WERI-Rb-1 (cell line): Measurements from ENCODE around the gene SCFD2.
"Not testable (repeated sequence)": the region's sequence is repeated elsewhere in the genome, so short reads cannot be mapped to it uniquely, and the experiment has no call there.

Experiments
- DNase-seq: peaks from one replicate; pipeline ENCODE4 v3.0.0-alpha.2; 2020
- H3K27ac ChIP-seq: fragments of 250-450 bp; sonication (Bioruptor Pico); 2 replicates; pipeline ENCODE4 v1.5.1; 2020; ENCODE audit warnings: mild to moderate bottlenecking, moderate library complexity
- H3K27me3 ChIP-seq: fragments of 250-450 bp; sonication (Bioruptor Pico); 2 replicates; pipeline ENCODE4 v1.5.1; 2021; ENCODE audit warnings: mild to moderate bottlenecking, low read depth, moderate library complexity; ENCODE audit not compliant: insufficient read depth, severe bottlenecking
- H3K36me3 ChIP-seq: fragments of 250-450 bp; sonication (Bioruptor Pico); 2 replicates; pipeline ENCODE4 v1.5.1; 2020; ENCODE audit warnings: mild to moderate bottlenecking, moderate library complexity
- H3K4me3 ChIP-seq: 2 replicates; pipeline ENCODE4 v1.5.1; 2011; ENCODE audit warnings: low read depth, mild to moderate bottlenecking, control low read depth, low read length
- H3K9me3 ChIP-seq: fragments of 250-450 bp; sonication (Bioruptor Pico); 2 replicates; pipeline ENCODE4 v1.5.1; 2021; ENCODE audit warnings: mild to moderate bottlenecking, moderate library complexity; ENCODE audit not compliant: severe bottlenecking
- TF ChIP-seq, protein P1 (sequence below): IDR thresholded peaks from 2 replicates; pipeline ENCODE4 v1.5.1; 2011; ENCODE audit warnings: low read depth, mild to moderate bottlenecking, control low read depth, inconsistent platforms, low read length

The SCFD2 gene

DNA sequence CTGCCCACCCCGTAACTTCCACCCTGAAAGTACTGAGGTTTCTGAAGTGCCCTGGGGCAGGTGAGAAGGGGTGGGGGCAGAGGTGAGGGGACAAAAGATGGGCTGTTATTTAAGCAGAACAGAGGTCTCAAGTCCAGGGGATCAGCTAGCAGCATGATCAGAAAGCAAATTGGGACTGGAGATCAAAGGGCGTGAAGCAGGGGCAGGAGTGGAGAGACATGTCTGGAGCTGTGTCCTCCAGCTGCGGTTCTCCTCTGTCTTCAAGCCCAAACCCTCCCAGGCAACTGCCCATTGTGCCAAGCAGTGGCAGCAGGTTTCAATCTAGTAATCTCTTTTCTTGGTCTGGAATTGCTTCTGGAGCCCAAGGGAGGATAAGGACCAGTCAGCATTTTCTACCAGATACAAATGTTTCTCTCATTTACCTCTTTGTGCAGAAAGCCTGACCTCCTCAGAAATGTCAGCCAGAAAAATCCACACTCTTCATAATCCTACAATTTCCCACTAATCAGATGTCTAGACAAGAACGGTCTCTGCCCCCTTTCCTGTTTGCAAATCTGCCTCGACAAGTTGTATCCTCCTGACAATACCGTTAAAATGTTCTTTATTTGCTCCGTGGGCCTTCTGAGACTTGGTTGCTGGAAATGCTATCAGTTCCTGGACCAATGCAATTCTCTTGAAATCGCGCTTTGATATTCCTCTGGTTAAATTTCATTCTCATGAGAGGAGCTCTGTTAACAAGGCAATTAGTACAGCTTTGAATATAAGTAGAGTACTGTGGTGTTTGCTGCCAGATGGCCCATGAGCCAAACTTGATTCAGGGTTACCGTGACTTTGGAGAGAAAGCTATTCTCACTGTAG lies 526.9 kb downstream of the SCFD2 start:
- Histone ChIP-seq H3K36me3 (no peaks in the 10 kb centered on the region), H3K9me3 (no peaks in the 10 kb centered on the region), H3K27ac (no peak overlapping the region), H3K4me3 (no peak overlapping the region), H3K27me3 (peaks cover 87% of the 10 kb centered on the region)
- no peak for DNase-seq
- TF ChIP-seq, protein P1, sequence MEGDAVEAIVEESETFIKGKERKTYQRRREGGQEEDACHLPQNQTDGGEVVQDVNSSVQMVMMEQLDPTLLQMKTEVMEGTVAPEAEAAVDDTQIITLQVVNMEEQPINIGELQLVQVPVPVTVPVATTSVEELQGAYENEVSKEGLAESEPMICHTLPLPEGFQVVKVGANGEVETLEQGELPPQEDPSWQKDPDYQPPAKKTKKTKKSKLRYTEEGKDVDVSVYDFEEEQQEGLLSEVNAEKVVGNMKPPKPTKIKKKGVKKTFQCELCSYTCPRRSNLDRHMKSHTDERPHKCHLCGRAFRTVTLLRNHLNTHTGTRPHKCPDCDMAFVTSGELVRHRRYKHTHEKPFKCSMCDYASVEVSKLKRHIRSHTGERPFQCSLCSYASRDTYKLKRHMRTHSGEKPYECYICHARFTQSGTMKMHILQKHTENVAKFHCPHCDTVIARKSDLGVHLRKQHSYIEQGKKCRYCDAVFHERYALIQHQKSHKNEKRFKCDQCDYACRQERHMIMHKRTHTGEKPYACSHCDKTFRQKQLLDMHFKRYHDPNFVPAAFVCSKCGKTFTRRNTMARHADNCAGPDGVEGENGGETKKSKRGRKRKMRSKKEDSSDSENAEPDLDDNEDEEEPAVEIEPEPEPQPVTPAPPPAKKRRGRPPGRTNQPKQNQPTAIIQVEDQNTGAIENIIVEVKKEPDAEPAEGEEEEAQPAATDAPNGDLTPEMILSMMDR: no peak

- Histone ChIP-seq H3K27ac (no peak overlapping the region), H3K36me3 (no peaks in the 10 kb centered on the region), H3K9me3 (no peaks in the 10 kb centered on the region), H3K4me3 (no peak overlapping the region), H3K27me3 (peaks cover 93% of the 10 kb centered on the region)
- no peak for DNase-seq
- TF ChIP-seq, protein P1: no peak
Observed at GRCh38 chr4:52837716-52838558, 527.9 kb downstream of the SCFD2 start.

DNA sequence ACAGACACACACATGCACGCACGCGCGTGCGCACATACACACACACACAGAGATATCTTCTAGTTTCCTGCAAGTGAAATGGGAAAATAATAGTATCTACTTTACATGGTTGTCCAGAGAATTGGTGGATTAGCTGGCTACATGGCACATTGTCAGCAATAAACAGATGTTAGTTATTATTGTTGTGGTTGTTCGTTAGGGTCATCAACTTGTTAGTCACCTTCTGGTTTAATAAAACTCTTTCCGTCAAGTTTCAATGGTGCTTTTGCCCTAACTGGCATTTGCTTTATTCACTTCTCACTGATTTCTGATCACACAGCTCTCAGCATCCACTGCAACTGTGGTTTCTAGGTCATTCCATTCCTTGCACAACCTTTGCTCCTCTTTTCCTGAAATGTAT lies 529.2 kb downstream of the SCFD2 start:
- H3K9me3 ChIP-seq: no peaks in the 10 kb centered on the region
- TF ChIP-seq, protein P1: no peak
- peaks cover 91% of the 10 kb centered on the region for H3K27me3 ChIP-seq
- H3K27ac ChIP-seq: no peak overlapping the region
- no peak for DNase-seq
- H3K4me3 ChIP-seq: no peak overlapping the region
- H3K36me3 ChIP-seq: no peaks in the 10 kb centered on the region

- H3K9me3 ChIP-seq: no peaks in the 10 kb centered on the region
- TF ChIP-seq, protein P1: no peak
- DNase-seq: no peak
- no peak overlapping the region for H3K4me3 ChIP-seq
- H3K27ac ChIP-seq: no peak overlapping the region
- no peaks in the 10 kb centered on the region for H3K36me3 ChIP-seq
- peaks cover 92% of the 10 kb centered on the region for H3K27me3 ChIP-seq
Observed at GRCh38 chr4:52836120-52836519, 529.7 kb downstream of the SCFD2 start.

- not testable (repeated sequence) for H3K4me3 ChIP-seq, H3K9me3 ChIP-seq, H3K27ac ChIP-seq, DNase-seq, H3K36me3 ChIP-seq
- H3K27me3 ChIP-seq: peaks cover 86% of the 10 kb centered on the region
Observed at GRCh38 chr4:52834641-52835456, 531.0 kb downstream of the SCFD2 start.
